ENCODE data around the gene NECTIN4.

NECTIN4 gene

DNA sequence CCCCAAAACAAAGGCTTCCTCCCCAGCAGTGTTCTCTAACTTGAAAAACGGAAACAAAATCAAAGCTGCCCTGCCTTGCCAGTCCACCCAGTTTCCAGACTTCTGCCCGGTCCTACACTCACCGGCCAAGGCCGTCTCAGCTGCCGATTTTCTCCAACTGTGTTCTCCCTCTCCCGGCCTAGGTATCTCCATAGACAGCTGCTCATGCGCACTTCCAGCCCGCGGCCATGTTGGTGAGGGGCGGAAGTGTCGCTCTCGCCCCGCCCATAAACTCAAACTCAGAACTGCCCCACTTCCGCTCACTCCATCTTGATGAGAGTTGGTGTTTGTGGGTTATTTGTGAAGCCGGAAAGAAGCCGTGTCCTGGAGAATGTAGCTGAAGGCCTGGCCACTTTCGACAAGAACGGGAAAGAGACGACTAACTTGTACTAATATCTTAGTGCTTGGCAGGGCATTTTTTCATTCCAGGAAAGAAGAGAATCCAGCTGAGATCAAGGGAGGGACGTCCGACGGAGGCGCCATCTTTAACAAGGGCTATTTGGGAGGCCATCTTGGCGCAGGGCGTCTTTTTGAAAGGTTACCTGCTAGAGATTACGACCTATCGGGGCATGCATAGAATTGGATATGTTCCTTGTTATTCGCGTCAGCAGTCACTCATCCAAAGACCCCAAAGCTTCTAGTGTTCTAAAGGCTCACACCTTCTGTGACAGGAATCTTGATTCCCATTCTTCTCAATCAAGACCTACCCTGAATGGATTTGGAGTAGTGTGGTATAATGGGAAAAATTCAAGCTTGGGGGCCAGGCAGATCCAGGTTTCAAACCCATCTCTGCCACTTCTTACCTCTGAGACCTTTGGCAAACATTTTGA lies 43.4 kb downstream of the NECTIN4 start, which contains the start of gene USF1:
USF1 (minus strand) TSS at position 242 of the 869 bp plus-strand sequence. CDS start 2,702 bp downstream, outside the sequence.
- Histone ChIP-seq H3K9ac (ENCODE audit: low read length) (peak within 1 kb of the TSS; percentile 87), H3K27ac (ENCODE audit: low read depth, low read length) (peak within 1 kb of the TSS; percentile 89), H3K79me2 (ENCODE audit: insufficient read depth, low read length) (peaks cover 9% of the 10 kb centered on the region), H4K20me1 (ENCODE audit: low read depth, low read length) (no peaks in the 10 kb centered on the region), H3K36me3 (ENCODE audit: low read length) (no peaks in the 10 kb centered on the region; the same call in 1 of the 2 replicates), H3F3A (ENCODE audit: insufficient read depth) (peaks cover 33% of the 10 kb centered on the region), H3K4me2 (ENCODE audit: low read depth, low read length, poor library complexity, severe bottlenecking) (peak within 1 kb of the TSS; percentile 88), H3K4me3 (ENCODE audit: insufficient read depth, low read length, poor library complexity, severe bottlenecking) (peak within 1 kb of the TSS; percentile 81), H3K9me3 (ENCODE audit: insufficient read depth, low read length) (no peaks in the 10 kb centered on the region), H2AFZ (ENCODE audit: low read depth, low read length, severe bottlenecking) (peak within 1 kb of the TSS; percentile 43), H3K27me3 (ENCODE audit: low read length) (no peaks in the 10 kb centered on the region), H3K9me2 (replicated peaks; ENCODE audit: insufficient read depth, low read length) (no peaks in the 10 kb centered on the region)
- no peak for TF ChIP-seq EZH2phosphoT487 (conservative IDR thresholded peaks at IDR 0.05; ENCODE audit: low read length)
- TF ChIP-seq, protein P1, sequence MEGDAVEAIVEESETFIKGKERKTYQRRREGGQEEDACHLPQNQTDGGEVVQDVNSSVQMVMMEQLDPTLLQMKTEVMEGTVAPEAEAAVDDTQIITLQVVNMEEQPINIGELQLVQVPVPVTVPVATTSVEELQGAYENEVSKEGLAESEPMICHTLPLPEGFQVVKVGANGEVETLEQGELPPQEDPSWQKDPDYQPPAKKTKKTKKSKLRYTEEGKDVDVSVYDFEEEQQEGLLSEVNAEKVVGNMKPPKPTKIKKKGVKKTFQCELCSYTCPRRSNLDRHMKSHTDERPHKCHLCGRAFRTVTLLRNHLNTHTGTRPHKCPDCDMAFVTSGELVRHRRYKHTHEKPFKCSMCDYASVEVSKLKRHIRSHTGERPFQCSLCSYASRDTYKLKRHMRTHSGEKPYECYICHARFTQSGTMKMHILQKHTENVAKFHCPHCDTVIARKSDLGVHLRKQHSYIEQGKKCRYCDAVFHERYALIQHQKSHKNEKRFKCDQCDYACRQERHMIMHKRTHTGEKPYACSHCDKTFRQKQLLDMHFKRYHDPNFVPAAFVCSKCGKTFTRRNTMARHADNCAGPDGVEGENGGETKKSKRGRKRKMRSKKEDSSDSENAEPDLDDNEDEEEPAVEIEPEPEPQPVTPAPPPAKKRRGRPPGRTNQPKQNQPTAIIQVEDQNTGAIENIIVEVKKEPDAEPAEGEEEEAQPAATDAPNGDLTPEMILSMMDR (IDR thresholded peaks at IDR 0.05; ENCODE audit: insufficient read depth, low read length, poor library complexity, severe bottlenecking) = no peak

DNA sequence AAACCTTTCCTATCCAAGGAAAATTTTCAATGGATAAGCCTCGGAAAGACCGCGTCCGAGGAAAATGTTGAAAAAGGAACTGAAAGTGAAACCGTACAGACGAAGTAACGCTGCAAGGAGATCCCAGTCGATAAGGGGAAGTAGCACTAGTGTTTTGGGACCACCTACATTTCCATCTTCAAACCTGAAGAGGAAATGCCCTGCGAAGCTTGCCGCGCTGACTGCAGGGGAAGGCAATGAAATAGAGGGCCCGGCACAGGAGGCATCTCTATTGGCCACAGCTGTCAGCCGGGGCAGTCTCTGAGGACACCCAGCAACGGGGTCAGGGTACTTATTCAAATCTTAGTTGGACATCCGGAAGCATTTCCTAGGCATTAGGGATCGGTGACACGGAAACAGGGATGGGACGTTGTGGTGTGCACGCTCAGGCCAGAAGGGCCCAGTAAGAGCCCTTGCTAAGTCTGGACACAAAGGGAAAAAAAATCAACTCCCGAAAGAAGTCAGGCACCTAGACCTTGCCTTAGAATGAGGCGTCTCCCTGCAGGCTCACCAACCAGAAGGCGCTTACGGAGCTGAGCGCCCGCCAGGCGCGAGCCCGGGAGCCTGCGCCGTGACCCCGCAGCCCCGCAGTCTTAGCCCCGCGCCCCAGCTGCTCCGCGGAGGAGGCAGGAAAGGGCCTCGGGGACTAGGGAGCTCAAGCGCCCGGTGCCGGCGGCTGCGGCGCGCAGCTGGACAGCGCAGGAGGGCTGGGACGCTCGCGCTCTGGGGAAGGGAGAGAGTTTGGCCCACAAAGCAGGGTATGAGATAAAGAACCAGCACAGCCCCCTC lies 44.2 kb downstream of the NECTIN4 start:
- H3K27ac ChIP-seq (ENCODE audit: low read depth, low read length) = peak overlapping the region; percentile 89
- H3F3A ChIP-seq (ENCODE audit: insufficient read depth) = peaks cover 33% of the 10 kb centered on the region
- peak overlapping the region; percentile 87 for H3K9ac ChIP-seq (ENCODE audit: low read length)
- H3K9me2 ChIP-seq (replicated peaks; ENCODE audit: insufficient read depth, low read length) = no peaks in the 10 kb centered on the region
- peaks cover 3% of the 10 kb centered on the region; the same call in 1 of the 2 replicates for H3K36me3 ChIP-seq (ENCODE audit: low read length)
- H2AFZ ChIP-seq (ENCODE audit: low read depth, low read length, severe bottlenecking) = peak overlapping the region; percentile 43
- H3K27me3 ChIP-seq (ENCODE audit: low read length) = no peaks in the 10 kb centered on the region
- H4K20me1 ChIP-seq (ENCODE audit: low read depth, low read length) = no peaks in the 10 kb centered on the region
- H3K4me3 ChIP-seq (ENCODE audit: insufficient read depth, low read length, poor library complexity, severe bottlenecking) = peak overlapping the region; percentile 81
- no peaks in the 10 kb centered on the region for H3K9me3 ChIP-seq (ENCODE audit: insufficient read depth, low read length)
- peaks cover 9% of the 10 kb centered on the region for H3K79me2 ChIP-seq (ENCODE audit: insufficient read depth, low read length)
- TF ChIP-seq, protein P1 (IDR thresholded peaks at IDR 0.05; ENCODE audit: insufficient read depth, low read length, poor library complexity, severe bottlenecking) = no peak
- TF ChIP-seq EZH2phosphoT487 (conservative IDR thresholded peaks at IDR 0.05; ENCODE audit: low read length) = no peak
- peak overlapping the region; percentile 88 for H3K4me2 ChIP-seq (ENCODE audit: low read depth, low read length, poor library complexity, severe bottlenecking)

DNA sequence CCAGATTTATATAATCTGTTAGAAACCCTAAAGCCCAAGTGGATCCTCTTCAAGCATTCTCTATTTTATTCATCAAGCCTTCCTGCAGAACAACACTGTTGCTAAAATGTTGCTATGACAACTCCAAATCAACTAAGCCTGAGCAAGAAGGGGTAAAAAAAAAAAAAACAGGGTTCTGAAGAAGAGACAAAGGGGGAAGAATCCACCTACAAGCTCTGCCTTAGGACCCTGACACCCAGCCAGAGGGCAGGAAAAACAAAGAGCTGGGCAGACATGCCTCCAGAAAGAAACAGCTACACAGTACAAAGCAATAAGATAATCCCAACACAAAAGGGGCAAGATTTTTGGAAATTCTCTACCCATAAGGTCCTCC lies 44.8 kb downstream of the NECTIN4 start:
- peaks cover 9% of the 10 kb centered on the region for H3K79me2 ChIP-seq (ENCODE audit: insufficient read depth, low read length)
- H3K36me3 ChIP-seq (ENCODE audit: low read length) = peaks cover 7% of the 10 kb centered on the region; the same call in 1 of the 2 replicates
- H3F3A ChIP-seq (ENCODE audit: insufficient read depth) = peaks cover 33% of the 10 kb centered on the region
- peak overlapping the region; percentile 88 for H3K4me2 ChIP-seq (ENCODE audit: low read depth, low read length, poor library complexity, severe bottlenecking)
- H2AFZ ChIP-seq (ENCODE audit: low read depth, low read length, severe bottlenecking) = no peak overlapping the region
- H3K9me3 ChIP-seq (ENCODE audit: insufficient read depth, low read length) = no peaks in the 10 kb centered on the region
- no peaks in the 10 kb centered on the region for H3K27me3 ChIP-seq (ENCODE audit: low read length)
- H3K27ac ChIP-seq (ENCODE audit: low read depth, low read length) = peak overlapping the region; percentile 89
- no peaks in the 10 kb centered on the region for H3K9me2 ChIP-seq (replicated peaks; ENCODE audit: insufficient read depth, low read length)
- H4K20me1 ChIP-seq (ENCODE audit: low read depth, low read length) = no peaks in the 10 kb centered on the region
- TF ChIP-seq EZH2phosphoT487 (conservative IDR thresholded peaks at IDR 0.05; ENCODE audit: low read length) = no peak
- TF ChIP-seq, protein P1 (IDR thresholded peaks at IDR 0.05; ENCODE audit: insufficient read depth, low read length, poor library complexity, severe bottlenecking) = no peak
- H3K9ac ChIP-seq (ENCODE audit: low read length) = peak overlapping the region; percentile 87
- peak overlapping the region; percentile 81 for H3K4me3 ChIP-seq (ENCODE audit: insufficient read depth, low read length, poor library complexity, severe bottlenecking)
